ENCODE results near the gene PON3. TPM values are rescaled to one million over a fixed set of nuclear protein-coding genes. Genes with fewer than 3 reads are reported as not detected.

PON3 gene
- not detected in 2 replicates for total RNA-seq
- long read RNA-seq, result 0 reads

- H3K4me3 Mint-ChIP-seq (ENCODE audit: unreplicated experiment), result no peak within 1 kb of the TSS
- H3K4me1 Mint-ChIP-seq (ENCODE audit: unreplicated experiment), result no peaks in the 10 kb centered on the region
- no peak for TF ChIP-seq CTCF (IDR thresholded peaks at IDR 0.05)
- peaks cover 4% of the 10 kb centered on the region for H3K27me3 Mint-ChIP-seq (ENCODE audit: unreplicated experiment)
- H3K27ac Mint-ChIP-seq (ENCODE audit: unreplicated experiment), result no peak within 1 kb of the TSS
- peaks cover 1% of the 10 kb centered on the region for H3K36me3 Mint-ChIP-seq (ENCODE audit: unreplicated experiment)
- no peak for DNase-seq (ENCODE audit: extremely low spot score, unreplicated experiment)
- no peaks in the 10 kb centered on the region for H3K9me3 Mint-ChIP-seq (ENCODE audit: unreplicated experiment)
Observed at GRCh38 chr7:95396136-95397032, at the start of gene PON3. TSS of gene PON3 (minus strand) at chr7:95396375. CDS start at chr7:95396350, 25 bp downstream.

- no peaks in the 10 kb centered on the region for H3K36me3 Mint-ChIP-seq (ENCODE audit: unreplicated experiment)
Observed at GRCh38 chr7:95444796-95445195, 48.6 kb upstream of the PON3 start.

GRCh38 chr7:95441042-95441823 is 45.1 kb upstream of the PON3 start:
- H3K36me3 Mint-ChIP-seq (ENCODE audit: unreplicated experiment), result no peaks in the 10 kb centered on the region
- H3K4me1 Mint-ChIP-seq (ENCODE audit: unreplicated experiment), result peaks cover 12% of the 10 kb centered on the region
- no peaks in the 10 kb centered on the region for H3K9me3 Mint-ChIP-seq (ENCODE audit: unreplicated experiment)
- no peak overlapping the region for H3K4me3 Mint-ChIP-seq (ENCODE audit: unreplicated experiment)
- no peak for DNase-seq (ENCODE audit: extremely low spot score, unreplicated experiment)
- TF ChIP-seq CTCF (IDR thresholded peaks at IDR 0.05), result no peak
- H3K27ac Mint-ChIP-seq (ENCODE audit: unreplicated experiment), result peak overlapping the region; percentile 0
- no peaks in the 10 kb centered on the region for H3K27me3 Mint-ChIP-seq (ENCODE audit: unreplicated experiment)

More at GRCh38 chr7:95444796-95445195, 48.6 kb upstream of the PON3 start:
- no peak overlapping the region for H3K27ac Mint-ChIP-seq (ENCODE audit: unreplicated experiment)
- no peak overlapping the region for H3K4me3 Mint-ChIP-seq (ENCODE audit: unreplicated experiment)
- no peak for TF ChIP-seq CTCF (IDR thresholded peaks at IDR 0.05)
- peaks cover 2% of the 10 kb centered on the region for H3K4me1 Mint-ChIP-seq (ENCODE audit: unreplicated experiment)
- DNase-seq (ENCODE audit: extremely low spot score, unreplicated experiment), result no peak
- H3K27me3 Mint-ChIP-seq (ENCODE audit: unreplicated experiment), result no peaks in the 10 kb centered on the region
- no peaks in the 10 kb centered on the region for H3K9me3 Mint-ChIP-seq (ENCODE audit: unreplicated experiment)

- no peak for DNase-seq (ENCODE audit: extremely low spot score, unreplicated experiment)
- H3K27me3 Mint-ChIP-seq (ENCODE audit: unreplicated experiment), result no peaks in the 10 kb centered on the region
- no peaks in the 10 kb centered on the region for H3K36me3 Mint-ChIP-seq (ENCODE audit: unreplicated experiment)
- H3K4me3 Mint-ChIP-seq (ENCODE audit: unreplicated experiment), result no peak overlapping the region
- TF ChIP-seq CTCF (IDR thresholded peaks at IDR 0.05), result no peak
- H3K27ac Mint-ChIP-seq (ENCODE audit: unreplicated experiment), result no peak overlapping the region
- H3K4me1 Mint-ChIP-seq (ENCODE audit: unreplicated experiment), result peaks cover 17% of the 10 kb centered on the region
- H3K9me3 Mint-ChIP-seq (ENCODE audit: unreplicated experiment), result no peaks in the 10 kb centered on the region
Observed at GRCh38 chr7:95440394-95441038, 44.3 kb upstream of the PON3 start.
